GM19351 (cell line): ENCODE results near the gene OR8I2.
"Not testable (repeated sequence)": the region's sequence is repeated elsewhere in the genome, so short reads cannot be mapped to it uniquely, and the experiment has no call there.

Source experiments
- ATAC-seq: cut with Tn5 transposase; IDR thresholded peaks from one replicate; pipeline ENCODE4 v1.9.1; 2021; ENCODE audit warnings: mild to moderate bottlenecking, moderate library complexity; ENCODE audit not compliant: unreplicated experiment

OR8I2 gene

GRCh38 chr11:56093008-56093407, at the start of gene OR8I2:
TSS of gene OR8I2 (plus strand) at chr11:56093308. CDS start at chr11:56093308, 0 bp downstream.
- no peak for ATAC-seq

- ATAC-seq = no peak
Measured at GRCh38 chr11:56045538-56045937, 47.6 kb upstream of the OR8I2 start.

GRCh38 chr11:56048480-56048879, 44.6 kb upstream of the OR8I2 start:
- no peak for ATAC-seq

DNA sequence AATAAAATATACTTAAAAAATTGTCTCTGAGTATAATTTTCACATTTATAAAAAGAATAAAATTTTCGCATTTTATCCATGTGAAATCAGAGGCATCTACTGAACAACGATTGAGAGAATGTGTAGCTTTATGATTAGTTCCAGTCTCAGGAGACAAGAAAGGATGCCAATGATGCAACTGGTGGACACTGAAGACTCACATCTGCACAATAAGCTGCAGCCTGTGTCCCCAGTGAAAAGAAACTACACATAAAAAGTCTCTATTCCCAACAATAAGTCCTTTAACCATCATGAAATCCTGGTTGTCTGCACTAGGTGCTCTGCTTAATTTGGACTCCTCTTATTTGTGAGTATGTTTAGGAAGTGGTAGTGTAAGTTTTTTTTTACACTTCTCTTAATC, 43.6 kb upstream of the OR8I2 start:
- ATAC-seq = no peak

GRCh38 chr11:56056366-56056765, 36.7 kb upstream of the OR8I2 start:
- ATAC-seq = not testable (repeated sequence)

- not testable (repeated sequence) for ATAC-seq
Measured at GRCh38 chr11:56057661-56058237, 35.4 kb upstream of the OR8I2 start.

DNA sequence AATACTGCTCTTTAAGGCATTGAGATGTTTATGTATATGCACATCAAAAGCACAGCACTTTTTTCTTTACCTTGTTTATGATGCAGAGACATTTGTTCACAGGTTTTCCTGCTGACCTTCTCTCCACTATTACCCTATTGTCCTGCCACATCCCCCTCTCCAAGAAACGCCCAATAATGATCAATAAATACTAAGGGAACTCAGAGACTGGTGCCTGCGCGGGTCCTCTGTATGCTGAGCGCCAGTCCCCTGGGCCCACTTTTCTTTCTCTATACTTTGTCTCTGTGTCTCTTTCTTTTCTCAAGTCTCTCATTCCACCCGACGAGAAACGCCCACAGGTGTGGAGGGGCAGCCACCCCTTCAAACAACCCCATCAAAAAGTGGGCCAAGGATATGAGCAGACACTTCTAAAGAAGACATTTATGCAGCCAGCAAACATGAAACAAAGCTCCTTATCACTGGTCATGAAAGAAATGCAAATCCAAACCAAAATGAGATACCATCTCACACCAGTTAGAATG, 34.8 kb upstream of the OR8I2 start:
- ATAC-seq = not testable (repeated sequence)

- no peak for ATAC-seq
Measured at GRCh38 chr11:56066980-56067379, 26.1 kb upstream of the OR8I2 start.

- ATAC-seq = no peak
Measured at GRCh38 chr11:56089697-56090096, 3.4 kb upstream of the OR8I2 start.

DNA sequence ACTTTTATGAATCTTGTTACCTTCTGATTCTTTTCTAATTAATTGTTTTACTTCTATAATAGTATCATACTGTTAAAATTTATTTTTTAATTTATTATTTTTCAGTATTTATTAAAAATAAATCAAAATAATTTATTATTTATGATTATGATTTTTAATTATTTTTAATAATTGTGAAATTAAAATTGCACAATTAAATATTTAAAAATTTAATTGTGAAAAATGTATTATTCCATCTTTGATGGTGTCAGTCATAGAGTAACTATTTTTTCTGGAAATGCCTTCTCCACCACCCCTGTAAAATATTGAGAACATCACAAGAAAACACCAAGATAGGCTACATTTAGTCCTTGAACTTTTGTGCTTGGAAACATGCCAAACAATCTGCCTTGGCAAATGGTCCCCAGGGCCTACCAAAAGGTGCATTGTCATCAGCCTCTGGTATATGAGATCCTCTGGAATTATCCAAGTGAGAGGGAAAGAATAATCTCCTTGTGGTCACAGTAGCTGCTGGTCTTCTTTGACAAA, 10.2 kb downstream of the OR8I2 start, which contains the start of gene OR8H2:
Gene OR8H2, plus strand, starts transcription at position 478 of the 528 bp plus-strand sequence. CDS start 1,356 bp downstream, outside the sequence.
- ATAC-seq = no peak

GRCh38 chr11:56122073-56122472, 29.0 kb downstream of the OR8I2 start, which contains the start of gene OR8H3:
TSS of gene OR8H3 (plus strand) at chr11:56122373. CDS start at chr11:56122373, 0 bp downstream.
- ATAC-seq = no peak

DNA sequence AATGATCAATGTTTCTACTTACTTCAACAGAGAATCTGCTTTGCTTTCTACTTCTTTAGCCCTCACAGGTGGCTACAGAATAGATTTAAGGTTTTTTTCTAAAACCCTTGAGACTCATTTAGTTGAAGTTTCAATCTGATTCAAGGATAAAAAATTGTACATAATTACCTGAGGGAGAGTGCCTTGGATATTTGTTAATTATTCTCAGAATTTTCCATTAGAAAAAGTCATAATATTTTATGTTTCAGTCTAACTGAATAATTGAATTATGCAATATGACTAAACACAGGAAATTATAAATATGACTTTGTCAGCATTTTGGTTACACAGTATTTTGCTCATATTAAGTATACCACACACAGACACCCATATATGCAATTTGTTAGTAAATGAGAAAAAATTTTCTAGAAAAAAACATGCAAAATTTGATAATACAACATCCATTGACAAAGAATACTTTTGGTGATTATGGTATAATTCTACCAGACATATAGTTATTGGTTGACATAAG, 47.1 kb downstream of the OR8I2 start, which contains the start of gene OR8J3:
Gene OR8J3, minus strand, starts transcription at position 51 of the 511 bp plus-strand sequence. CDS start 2,483 bp downstream, outside the sequence.
- no peak for ATAC-seq

- not testable (repeated sequence) for ATAC-seq
Measured at GRCh38 chr11:56143681-56144080, 50.6 kb downstream of the OR8I2 start.
